HepG2 (cell line): ENCODE measurements around the gene CMC1. TPM values are rescaled to one million over a fixed set of nuclear protein-coding genes. Genes with fewer than 3 reads are reported as not detected.
A peak's percentile ranks its signal among the peaks of the same experiment; 100 is the strongest.

Source experiments
- BATF2 ChIP-seq: sonication (generic); formaldehyde crosslinking; IDR thresholded peaks from 2 replicates; pipeline ENCODE4 v1.8.0; 2022; ENCODE audit warnings: mild to moderate bottlenecking, missing genetic modification reagents, moderate library complexity
- BRD4 ChIP-seq: sonication (generic); formaldehyde crosslinking; IDR thresholded peaks from 2 replicates; pipeline ENCODE4 v1.4.0; 2020; ENCODE audit warnings: missing genetic modification reagents
- ETV6 ChIP-seq: sonication (generic); formaldehyde crosslinking; conservative IDR thresholded peaks from 2 replicates; pipeline ENCODE4 v1.4.0; 2020; ENCODE audit warnings: missing genetic modification reagents
- MTF1 ChIP-seq: sonication (generic); formaldehyde crosslinking; IDR thresholded peaks from 2 replicates; pipeline ENCODE4 v1.5.0; 2020; ENCODE audit warnings: missing genetic modification reagents
- NFYC ChIP-seq: IDR thresholded peaks from 2 replicates; pipeline ENCODE4 v1.6.1; 2016; ENCODE audit warnings: missing genetic modification reagents, missing compliant biosample characterization
- NPAS2 ChIP-seq: sonication (generic); formaldehyde crosslinking; IDR thresholded peaks from 2 replicates; pipeline ENCODE4 v1.8.0; 2022; ENCODE audit warnings: mild to moderate bottlenecking, missing genetic modification reagents, borderline replicate concordance
- NR1H2 ChIP-seq: sonication (generic); formaldehyde crosslinking; IDR thresholded peaks from 2 replicates; pipeline ENCODE4 v1.8.1; 2022; ENCODE audit warnings: low read depth, missing genetic modification reagents, borderline replicate concordance
- PPARG ChIP-seq: conservative IDR thresholded peaks from 2 replicates; pipeline ENCODE4 v1.6.1; 2016; ENCODE audit warnings: missing biosample characterization, missing genetic modification reagents
- SP1 ChIP-seq, 2 experiments: fragments of 450-650 bp in 1 of 2; sonication (generic) in 1 of 2; formaldehyde crosslinking in 1 of 2; IDR thresholded peaks; 2 replicates each; pipeline versions ENCODE4 v1.4.0 to v1.6.1; 2016 to 2020; ENCODE audit warnings: missing genetic modification reagents in 1 of 2
- SRY ChIP-seq: sonication (generic); formaldehyde crosslinking; IDR thresholded peaks from 2 replicates; pipeline ENCODE4 v1.8.0; 2022; ENCODE audit warnings: mild to moderate bottlenecking, missing genetic modification reagents
- TGIF2 ChIP-seq: IDR thresholded peaks from 2 replicates; pipeline ENCODE4 v1.6.1; 2016; ENCODE audit warnings: control low read depth, missing compliant biosample characterization
- ZBTB7A ChIP-seq: sonication (generic); formaldehyde crosslinking; IDR thresholded peaks from 2 replicates; pipeline ENCODE4 v1.8.0; 2022; ENCODE audit warnings: mild to moderate bottlenecking, missing genetic modification reagents
- ZBTB8A ChIP-seq: sonication (generic); formaldehyde crosslinking; IDR thresholded peaks from 2 replicates; pipeline ENCODE4 v1.4.0; 2020; ENCODE audit warnings: mild to moderate bottlenecking, low read depth, missing genetic modification reagents, borderline replicate concordance
- ZMYM2 ChIP-seq: sonication (generic); formaldehyde crosslinking; IDR thresholded peaks from 2 replicates; pipeline ENCODE4 v1.8.0; 2022; ENCODE audit warnings: mild to moderate bottlenecking, missing genetic modification reagents
- ZNF350 ChIP-seq: sonication (generic); formaldehyde crosslinking; IDR thresholded peaks from 2 replicates; pipeline ENCODE4 v1.4.0; 2020; ENCODE audit warnings: mild to moderate bottlenecking, low read depth, missing genetic modification reagents, borderline replicate concordance
- ZNF670 ChIP-seq: sonication (generic); formaldehyde crosslinking; IDR thresholded peaks from 2 replicates; pipeline ENCODE4 v1.8.0; 2022; ENCODE audit warnings: mild to moderate bottlenecking, missing genetic modification reagents, borderline replicate concordance
- ZNF777 ChIP-seq: sonication (generic); formaldehyde crosslinking; IDR thresholded peaks from 2 replicates; pipeline ENCODE4 v1.4.0; 2020; ENCODE audit warnings: missing genetic modification reagents
- ZNF816 ChIP-seq: sonication (generic); formaldehyde crosslinking; IDR thresholded peaks from 2 replicates; pipeline ENCODE4 v1.8.0; 2022; ENCODE audit warnings: missing genetic modification reagents, mild to moderate bottlenecking, borderline replicate concordance
- ZSCAN29 ChIP-seq: sonication (generic); formaldehyde crosslinking; conservative IDR thresholded peaks from 2 replicates; pipeline ENCODE4 v1.4.0; 2020; ENCODE audit warnings: mild to moderate bottlenecking, missing genetic modification reagents
- polyA plus RNA-seq, 8 experiments: library from polyadenylated mRNA; depleted of rRNA in 3 of 8; stranded (reverse) in 7 of 8; unstranded in 1 of 8; fragments of >200 nt; fragmentation: Illumina TruSeq in 4 of 8; extraction: Trizol in 4 of 8; gene quantifications; 2 replicates each; pipeline versions ENCODE4 v1.2.1 to v1.2.3, GENCODE V29; 2011 to 2016; ENCODE audit warnings: low read depth in 4 of 8, missing spikeins in 1 of 8, mixed read lengths in 1 of 8; ENCODE audit not compliant: insufficient read depth in 1 of 8
- total RNA-seq, 5 experiments: library from RNA; depleted of rRNA; stranded (reverse); fragments of >200 nt; fragmentation: Illumina TruSeq; extraction: Trizol; gene quantifications; 2 replicates each; pipeline ENCODE4 v1.2.3, GENCODE V29; 2016; ENCODE audit warnings: low read depth in 1 of 5
- TF ChIP-seq, protein P1 (sequence below): conservative IDR thresholded peaks from 2 replicates; pipeline ENCODE4 v1.6.1; 2018; ENCODE audit warnings: missing genetic modification reagents
- TF ChIP-seq, protein P2 (sequence below): sonication (generic); formaldehyde crosslinking; IDR thresholded peaks from 2 replicates; pipeline ENCODE4 v1.4.0; 2020; ENCODE audit warnings: missing genetic modification reagents
- TF ChIP-seq, protein P3 (sequence below): sonication (generic); formaldehyde crosslinking; IDR thresholded peaks from 2 replicates; pipeline ENCODE4 v1.4.0; 2020; ENCODE audit warnings: missing genetic modification reagents, borderline replicate concordance

The CMC1 gene
- total and polyA plus RNA-seq, 2 of the 13 experiments (the other 11 are each of a cell fraction or from before 2014, with no cell fraction given): 22.1 to 29.5 TPM

GRCh38 chr3:28348629-28349468 lies 107.4 kb downstream of the CMC1 start, which contains the start of the genes AZI2 and ZCWPW2 (continued):
- no peak for TF ChIP-seq BATF2 (CRISPR knock-in tag)
- TF ChIP-seq ZNF777 (CRISPR knock-in tag): peak; percentile 93
- 0 out of 2 replicates have a peak, but pooled peaks have one; percentile 51 for TF ChIP-seq ZBTB8A (CRISPR knock-in tag)
- TF ChIP-seq ZSCAN29 (CRISPR knock-in tag): no peak; the same call in 1 of the 2 replicates
- no peak; the same call in 1 of the 2 replicates for TF ChIP-seq ETV6 (CRISPR knock-in tag)
- peak; percentile 67; the same call in 1 of the 2 replicates for TF ChIP-seq MTF1 (CRISPR knock-in tag)
- no peak; the same call in 1 of the 2 replicates for TF ChIP-seq PPARG (CRISPR knock-in tag)
- TF ChIP-seq TGIF2 (CRISPR knock-in tag): no peak
- TF ChIP-seq ZNF350: peak; percentile 96
- no peak for TF ChIP-seq SP1 (IDR thresholded peaks at IDR 0.05)
- TF ChIP-seq SP1 (CRISPR knock-in tag; IDR thresholded peaks at IDR 0.05): peak; percentile 88
- TF ChIP-seq, protein P1, sequence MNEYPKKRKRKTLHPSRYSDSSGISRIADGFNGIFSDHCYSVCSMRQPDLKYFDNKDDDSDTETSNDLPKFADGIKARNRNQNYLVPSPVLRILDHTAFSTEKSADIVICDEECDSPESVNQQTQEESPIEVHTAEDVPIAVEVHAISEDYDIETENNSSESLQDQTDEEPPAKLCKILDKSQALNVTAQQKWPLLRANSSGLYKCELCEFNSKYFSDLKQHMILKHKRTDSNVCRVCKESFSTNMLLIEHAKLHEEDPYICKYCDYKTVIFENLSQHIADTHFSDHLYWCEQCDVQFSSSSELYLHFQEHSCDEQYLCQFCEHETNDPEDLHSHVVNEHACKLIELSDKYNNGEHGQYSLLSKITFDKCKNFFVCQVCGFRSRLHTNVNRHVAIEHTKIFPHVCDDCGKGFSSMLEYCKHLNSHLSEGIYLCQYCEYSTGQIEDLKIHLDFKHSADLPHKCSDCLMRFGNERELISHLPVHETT (CRISPR knock-in tag): peak; percentile 84; the same call in 1 of the 2 replicates
- TF ChIP-seq ZMYM2 (CRISPR knock-in tag): 0 out of 2 replicates have a peak, but pooled peaks have one; percentile 48
- peak; percentile 41; the same call in 1 of the 2 replicates for TF ChIP-seq NR1H2
- no peak for TF ChIP-seq ZBTB7A (CRISPR knock-in tag)
- TF ChIP-seq NPAS2 (CRISPR knock-in tag): no peak
- TF ChIP-seq SRY (CRISPR knock-in tag): peak; percentile 84; the same call in 1 of the 2 replicates
- TF ChIP-seq ZNF670 (CRISPR knock-in tag): peak; percentile 81; the same call in 1 of the 2 replicates
- peak; percentile 17; the same call in 1 of the 2 replicates for TF ChIP-seq NFYC (CRISPR knock-in tag)
- peak; percentile 41; the same call in 1 of the 2 replicates for TF ChIP-seq BRD4
- TF ChIP-seq, protein P2, sequence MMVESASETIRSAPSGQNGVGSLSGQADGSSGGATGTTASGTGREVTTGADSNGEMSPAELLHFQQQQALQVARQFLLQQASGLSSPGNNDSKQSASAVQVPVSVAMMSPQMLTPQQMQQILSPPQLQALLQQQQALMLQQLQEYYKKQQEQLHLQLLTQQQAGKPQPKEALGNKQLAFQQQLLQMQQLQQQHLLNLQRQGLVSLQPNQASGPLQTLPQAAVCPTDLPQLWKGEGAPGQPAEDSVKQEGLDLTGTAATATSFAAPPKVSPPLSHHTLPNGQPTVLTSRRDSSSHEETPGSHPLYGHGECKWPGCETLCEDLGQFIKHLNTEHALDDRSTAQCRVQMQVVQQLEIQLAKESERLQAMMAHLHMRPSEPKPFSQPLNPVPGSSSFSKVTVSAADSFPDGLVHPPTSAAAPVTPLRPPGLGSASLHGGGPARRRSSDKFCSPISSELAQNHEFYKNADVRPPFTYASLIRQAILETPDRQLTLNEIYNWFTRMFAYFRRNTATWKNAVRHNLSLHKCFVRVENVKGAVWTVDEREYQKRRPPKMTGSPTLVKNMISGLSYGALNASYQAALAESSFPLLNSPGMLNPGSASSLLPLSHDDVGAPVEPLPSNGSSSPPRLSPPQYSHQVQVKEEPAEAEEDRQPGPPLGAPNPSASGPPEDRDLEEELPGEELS (CRISPR knock-in tag): peak; percentile 58; the same call in 1 of the 2 replicates
- TF ChIP-seq, protein P3, sequence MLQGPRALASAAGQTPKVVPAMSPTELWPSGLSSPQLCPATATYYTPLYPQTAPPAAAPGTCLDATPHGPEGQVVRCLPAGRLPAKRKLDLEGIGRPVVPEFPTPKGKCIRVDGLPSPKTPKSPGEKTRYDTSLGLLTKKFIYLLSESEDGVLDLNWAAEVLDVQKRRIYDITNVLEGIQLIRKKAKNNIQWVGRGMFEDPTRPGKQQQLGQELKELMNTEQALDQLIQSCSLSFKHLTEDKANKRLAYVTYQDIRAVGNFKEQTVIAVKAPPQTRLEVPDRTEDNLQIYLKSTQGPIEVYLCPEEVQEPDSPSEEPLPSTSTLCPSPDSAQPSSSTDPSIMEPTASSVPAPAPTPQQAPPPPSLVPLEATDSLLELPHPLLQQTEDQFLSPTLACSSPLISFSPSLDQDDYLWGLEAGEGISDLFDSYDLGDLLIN (CRISPR knock-in tag): no peak
- TF ChIP-seq ZNF816 (CRISPR knock-in tag): no peak
